GM12878 (cell line): ENCODE measurements around the gene PIR. TPM values are rescaled to one million over a fixed set of nuclear protein-coding genes. Genes with fewer than 3 reads are reported as not detected.

ENCODE experiments used
- ATAC-seq: fragments of 200-7000 bp; cut with Tn5 transposase; 3 replicates; pipeline ENCODE4 v1.9.1; 2020; ENCODE audit warnings: mild to moderate bottlenecking, moderate library complexity
- BruUV-seq: library from RNA; stranded (reverse); fragments of 400-500 nt; replicated peaks from 2 replicates; lab custom pipeline; 2021; lab: Mats Ljungman, UMichigan
- CTCF ChIA-PET: fragments of 300-600 bp; sonication (Branson Sonifier 250); formaldehyde crosslinking; extraction: SDS; loops from one replicate; lab custom pipeline; 2021; ENCODE audit warnings: inconsistent platforms; lab: Yijun Ruan, JAX
- POLR2A ChIA-PET: fragments of 350-600 bp; formaldehyde crosslinking; extraction: SDS; loops from one replicate; lab custom pipeline; 2021; ENCODE audit warnings: inconsistent platforms; lab: Charles Lee
- RAD21 ChIA-PET: fragments of 300-600 bp; sonication (Branson Sonifier 250); formaldehyde crosslinking; loops from one replicate; lab custom pipeline; 2023; ENCODE audit warnings: antibody characterized with exemption; ENCODE audit not compliant: unreplicated experiment; lab: Charles Lee
- SMC1A ChIA-PET: fragments of 300-600 bp; sonication (Branson Sonifier 250); formaldehyde crosslinking; loops from one replicate; lab custom pipeline; 2023; ENCODE audit not compliant: unreplicated experiment, uncharacterized antibody; lab: Charles Lee
- DNase-seq: peaks from one replicate; pipeline ENCODE4 v3.0.0-alpha.2; 2011; ENCODE audit warnings: low read depth, low spot score
- FAIRE-seq: peaks from 3 replicates; lab custom pipeline; 2011; peaks lifted over from hg19 to GRCh38; lab: Jason Lieb, UNC
- H2AFZ ChIP-seq: 2 replicates; pipeline ENCODE4 v1.6.0; 2011; ENCODE audit warnings: low read depth, low read length, control low read depth; ENCODE audit not compliant: control insufficient read depth
- H3K27ac ChIP-seq: 2 replicates; pipeline ENCODE4 v1.5.1; 2011; ENCODE audit warnings: control low read depth; ENCODE audit not compliant: control insufficient read depth, insufficient read depth
- H3K27me3 ChIP-seq, 2 experiments: replicated peaks in 1 of 2; 2 replicates each; pipeline versions ENCODE4 v1.6.0 to v1.6.1; 2011; ENCODE audit warnings: low read length in 1 of 2; ENCODE audit not compliant: control insufficient read depth in 2 of 2, insufficient read depth in 2 of 2
- H3K36me3 ChIP-seq, 2 experiments: 2 replicates each; pipeline ENCODE4 v1.5.1; 2011; ENCODE audit warnings: low read length in 1 of 2; ENCODE audit not compliant: control insufficient read depth in 2 of 2, insufficient read depth in 2 of 2
- H3K4me1 ChIP-seq: 2 replicates; pipeline ENCODE4 v1.6.1; 2011; ENCODE audit warnings: mild to moderate bottlenecking, low read length, moderate library complexity, mixed read lengths; ENCODE audit not compliant: control insufficient read depth, insufficient read depth
- H3K4me2 ChIP-seq: 2 replicates; pipeline ENCODE4 v1.6.0; 2011; ENCODE audit warnings: control low read depth; ENCODE audit not compliant: control insufficient read depth, insufficient read depth
- H3K4me3 ChIP-seq: fragments of 200-600 bp; sonication (generic); 2 replicates; pipeline ENCODE4 v1.5.1; 2016
- H3K79me2 ChIP-seq: 2 replicates; pipeline ENCODE4 v1.6.0; 2011; ENCODE audit warnings: low read length; ENCODE audit not compliant: control insufficient read depth, insufficient read depth
- H3K9ac ChIP-seq: 2 replicates; pipeline ENCODE4 v1.8.0; 2011; ENCODE audit warnings: low read length, control low read depth, mixed read lengths; ENCODE audit not compliant: control insufficient read depth, insufficient read depth
- H3K9me3 ChIP-seq: replicated peaks from 3 replicates; pipeline ENCODE4 v1.5.1; 2011; ENCODE audit warnings: mild to moderate bottlenecking, low read length; ENCODE audit not compliant: control insufficient read depth, insufficient read depth
- H4K20me1 ChIP-seq: 2 replicates; pipeline ENCODE4 v1.6.0; 2011; ENCODE audit not compliant: control insufficient read depth, insufficient read depth
- POLR2A ChIP-seq: IDR thresholded peaks from 2 replicates; pipeline ENCODE4 v1.6.1; 2011; ENCODE audit warnings: low read depth, mild to moderate bottlenecking, low read length
- TBL1XR1 ChIP-seq: IDR thresholded peaks from 2 replicates; pipeline ENCODE4 v1.6.1; 2012; ENCODE audit warnings: low read depth, low read length, improper control_type of control experiment
- WGBS: methylation state at CpG from one replicate; pipeline ENCODE4 v1.1.6; 2016; ENCODE audit warnings: low lambda C conversion rate; ENCODE audit not compliant: insufficient replicate concordance, insufficient coverage; ENCODE audit errors: missing lambda C conversion rate; 5-methylcytosine and 5-hydroxymethylcytosine counted together
- in situ Hi-C: fragments of 300-500 bp; cut with MboI; formaldehyde crosslinking; loops from 9 replicates; pipeline ENCODE4 v1.14.3; 2018; ENCODE audit warnings: mixed read lengths
- intact Hi-C: fragments of 100-400 bp; cut with micrococcal nuclease; formaldehyde crosslinking; loops from one replicate; pipeline ENCODE4 v1.14.2; 2022; ENCODE audit not compliant: unreplicated experiment
- polyA plus RNA-seq, 11 experiments: library from polyadenylated mRNA; depleted of rRNA in 4 of 11; unstranded in 6 of 11; stranded (reverse) in 5 of 11; fragments of >200 nt; fragmentation: Nextera tagmentation in 4 of 11; fragmentation: Illumina TruSeq in 1 of 11; extraction: Ambion mirVana in 4 of 11; extraction: Trizol in 1 of 11; gene quantifications; 1 replicate in 1 of 11; 2 replicates in 10 of 11; pipeline versions ENCODE4 v1.2.1 to v1.2.3, GENCODE V29; 2011 to 2016; ENCODE audit warnings: inconsistent platforms in 2 of 11, missing spikeins in 2 of 11, low read depth in 1 of 11
- total RNA-seq, 4 experiments: library from RNA; depleted of rRNA in 3 of 4; stranded (reverse); fragments of >200 nt in 3 of 4; fragmentation: Illumina TruSeq in 1 of 4; extraction: Trizol in 1 of 4; gene quantifications; 2 replicates each; pipeline versions ENCODE4 v1.2.1 to v1.2.3, GENCODE V29; 2013 to 2021
- TF ChIP-seq, protein P1 (sequence below): IDR thresholded peaks from 2 replicates; pipeline ENCODE4 v1.6.1; 2012; ENCODE audit warnings: mild to moderate bottlenecking, low read depth, low read length
- TF ChIP-seq, protein P2 (sequence below): IDR thresholded peaks from 2 replicates; pipeline ENCODE4 v1.6.1; 2011; ENCODE audit warnings: borderline replicate concordance, low read depth, mild to moderate bottlenecking, moderate library complexity, mixed read lengths, low read length; ENCODE audit not compliant: insufficient read depth; ENCODE audit errors: extremely low read length
- TF ChIP-seq, protein P3 (sequence below): fragments of 450-650 bp; IDR thresholded peaks from 2 replicates; pipeline ENCODE4 v1.6.1; 2014; ENCODE audit warnings: mild to moderate bottlenecking

The PIR gene
- total and polyA plus RNA-seq, 10 of the 15 experiments (the other 5 are each of a cell fraction or from before 2014, with no cell fraction given): 3.8 to 16.5 (median 7.3) TPM

DNA sequence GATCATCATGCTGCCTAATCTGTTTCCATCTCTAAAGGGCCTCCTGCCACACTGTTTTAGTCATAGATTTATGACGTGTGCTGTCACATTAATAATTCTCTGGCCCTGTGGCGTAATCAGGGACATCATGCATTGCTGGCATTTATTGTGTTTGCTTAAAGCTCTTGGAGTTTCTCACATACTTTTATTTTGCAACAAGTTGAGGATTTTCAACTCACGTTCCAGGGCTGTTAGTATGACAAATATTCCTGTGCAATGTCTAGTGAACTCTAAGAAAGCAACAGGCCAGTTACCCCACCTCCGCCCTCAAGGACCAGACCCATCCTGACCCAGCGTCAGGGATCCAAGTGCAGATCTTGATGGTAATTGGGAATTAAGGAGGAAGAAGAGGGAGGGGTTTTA, 150.1 kb downstream of the PIR start (continued):
- TF ChIP-seq, protein P1, sequence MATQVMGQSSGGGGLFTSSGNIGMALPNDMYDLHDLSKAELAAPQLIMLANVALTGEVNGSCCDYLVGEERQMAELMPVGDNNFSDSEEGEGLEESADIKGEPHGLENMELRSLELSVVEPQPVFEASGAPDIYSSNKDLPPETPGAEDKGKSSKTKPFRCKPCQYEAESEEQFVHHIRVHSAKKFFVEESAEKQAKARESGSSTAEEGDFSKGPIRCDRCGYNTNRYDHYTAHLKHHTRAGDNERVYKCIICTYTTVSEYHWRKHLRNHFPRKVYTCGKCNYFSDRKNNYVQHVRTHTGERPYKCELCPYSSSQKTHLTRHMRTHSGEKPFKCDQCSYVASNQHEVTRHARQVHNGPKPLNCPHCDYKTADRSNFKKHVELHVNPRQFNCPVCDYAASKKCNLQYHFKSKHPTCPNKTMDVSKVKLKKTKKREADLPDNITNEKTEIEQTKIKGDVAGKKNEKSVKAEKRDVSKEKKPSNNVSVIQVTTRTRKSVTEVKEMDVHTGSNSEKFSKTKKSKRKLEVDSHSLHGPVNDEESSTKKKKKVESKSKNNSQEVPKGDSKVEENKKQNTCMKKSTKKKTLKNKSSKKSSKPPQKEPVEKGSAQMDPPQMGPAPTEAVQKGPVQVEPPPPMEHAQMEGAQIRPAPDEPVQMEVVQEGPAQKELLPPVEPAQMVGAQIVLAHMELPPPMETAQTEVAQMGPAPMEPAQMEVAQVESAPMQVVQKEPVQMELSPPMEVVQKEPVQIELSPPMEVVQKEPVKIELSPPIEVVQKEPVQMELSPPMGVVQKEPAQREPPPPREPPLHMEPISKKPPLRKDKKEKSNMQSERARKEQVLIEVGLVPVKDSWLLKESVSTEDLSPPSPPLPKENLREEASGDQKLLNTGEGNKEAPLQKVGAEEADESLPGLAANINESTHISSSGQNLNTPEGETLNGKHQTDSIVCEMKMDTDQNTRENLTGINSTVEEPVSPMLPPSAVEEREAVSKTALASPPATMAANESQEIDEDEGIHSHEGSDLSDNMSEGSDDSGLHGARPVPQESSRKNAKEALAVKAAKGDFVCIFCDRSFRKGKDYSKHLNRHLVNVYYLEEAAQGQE: no peak

DNA sequence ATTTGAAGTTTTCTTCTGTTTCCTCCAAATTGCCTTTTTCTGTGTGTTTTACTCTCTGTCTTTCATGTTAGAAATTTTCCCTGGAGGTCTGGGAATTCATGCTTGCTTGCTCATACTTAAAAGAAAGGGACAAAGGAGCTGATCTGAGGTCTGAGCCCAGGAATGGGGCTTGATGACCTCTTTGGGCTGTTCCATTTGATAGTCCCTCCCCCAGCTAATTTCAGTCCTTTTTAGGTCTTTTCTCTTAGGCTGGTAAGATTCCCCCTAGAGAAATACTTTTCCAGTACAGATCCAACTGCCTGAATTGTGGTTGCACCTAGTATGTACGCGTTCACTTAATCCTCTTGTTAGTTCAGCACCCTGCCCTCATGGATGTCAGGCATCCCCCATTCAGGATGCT, 152.3 kb downstream of the PIR start:
- Histone ChIP-seq H3K4me3 (no peak overlapping the region), H3K4me1 (no peaks in the 10 kb centered on the region), H3K27ac (no peak overlapping the region), H3K36me3 (no peaks in the 10 kb centered on the region), H3K9ac (no peak overlapping the region), H3K27me3 (no peaks in the 10 kb centered on the region), H3K79me2 (no peaks in the 10 kb centered on the region), H3K9me3 (no peaks in the 10 kb centered on the region), H2AFZ (no peak overlapping the region), H3K4me2 (no peak overlapping the region), H4K20me1 (no peaks in the 10 kb centered on the region)
- DNase-seq: no peak
- CTCF ChIA-PET: no interaction called here
- intact Hi-C loops: loop anchor here (10.0 kb wide), 1 partner anchor 314 kb away; no protein-coding TSS in a partner anchor
- no peak for TF ChIP-seq TBL1XR1
- no peak for TF ChIP-seq POLR2A
- TF ChIP-seq, protein P2, sequence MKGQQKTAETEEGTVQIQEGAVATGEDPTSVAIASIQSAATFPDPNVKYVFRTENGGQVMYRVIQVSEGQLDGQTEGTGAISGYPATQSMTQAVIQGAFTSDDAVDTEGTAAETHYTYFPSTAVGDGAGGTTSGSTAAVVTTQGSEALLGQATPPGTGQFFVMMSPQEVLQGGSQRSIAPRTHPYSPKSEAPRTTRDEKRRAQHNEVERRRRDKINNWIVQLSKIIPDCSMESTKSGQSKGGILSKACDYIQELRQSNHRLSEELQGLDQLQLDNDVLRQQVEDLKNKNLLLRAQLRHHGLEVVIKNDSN: no peak
- TF ChIP-seq, protein P3, sequence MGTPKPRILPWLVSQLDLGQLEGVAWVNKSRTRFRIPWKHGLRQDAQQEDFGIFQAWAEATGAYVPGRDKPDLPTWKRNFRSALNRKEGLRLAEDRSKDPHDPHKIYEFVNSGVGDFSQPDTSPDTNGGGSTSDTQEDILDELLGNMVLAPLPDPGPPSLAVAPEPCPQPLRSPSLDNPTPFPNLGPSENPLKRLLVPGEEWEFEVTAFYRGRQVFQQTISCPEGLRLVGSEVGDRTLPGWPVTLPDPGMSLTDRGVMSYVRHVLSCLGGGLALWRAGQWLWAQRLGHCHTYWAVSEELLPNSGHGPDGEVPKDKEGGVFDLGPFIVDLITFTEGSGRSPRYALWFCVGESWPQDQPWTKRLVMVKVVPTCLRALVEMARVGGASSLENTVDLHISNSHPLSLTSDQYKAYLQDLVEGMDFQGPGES: no peak
- no TSS peak for BruUV-seq
- RAD21 ChIA-PET: no interaction called here
- 89% methylated on average over 2 of the region's 2 CpGs for WGBS
- SMC1A ChIA-PET: no interaction called here
- in situ Hi-C loops: no loop called here
- POLR2A ChIA-PET: no interaction called here
- no peak for FAIRE-seq
- ATAC-seq: no peak
